Pancreas (tissue), 10 donors: ENCODE measurements around the gene ASS1. TPM values are rescaled to one million over a fixed set of nuclear protein-coding genes. Genes with fewer than 3 reads are reported as not detected.

Experiments used
- ATAC-seq, 4 donors: fragments of 200-7000 bp; cut with Tn5 transposase; one replicate each; pipeline versions ENCODE4 v1.8.0 to v1.9.1; 2020; ENCODE audit warnings: mild to moderate bottlenecking in 4 of 4, moderate library complexity in 4 of 4
- DNase-seq, 6 donors: peaks; one replicate each; pipeline ENCODE4 v3.0.0-alpha.2; 2020
- FAIRE-seq: peaks from 2 replicates; lab custom pipeline; 2012; peaks lifted over from hg19 to GRCh38; lab: Jason Lieb, UNC
- H3K27ac ChIP-seq, 4 donors: fragments of 200-600 bp; sonication (generic); 1 replicate in 3 of 4; 2 replicates in 1 of 4; pipeline versions ENCODE4 v1.5.0 to v1.8.0; 2020
- H3K27me3 ChIP-seq, 4 donors: fragments of 200-600 bp; one replicate each; pipeline ENCODE4 v1.8.0; 2021
- H3K36me3 ChIP-seq, 3 donors: fragments of 200-600 bp; sonication (generic) in 1 of 3; one replicate each; pipeline versions ENCODE4 v1.5.0 to v1.8.0; 2020 to 2021
- H3K4me1 ChIP-seq, 3 donors: fragments of 200-600 bp; one replicate each; pipeline ENCODE4 v1.8.0; 2021
- H3K4me3 ChIP-seq, 4 donors: fragments of 200-600 bp; sonication (generic) in 2 of 4; one replicate each; pipeline versions ENCODE4 v1.5.0 to v1.8.0; 2020 to 2021
- H3K9me3 ChIP-seq, 4 donors: fragments of 200-600 bp; one replicate each; pipeline ENCODE4 v1.8.0; 2021
- CTCF ChIP-seq, 4 donors: fragments of 200-600 bp; sonication (generic) in 3 of 4; IDR thresholded peaks; one replicate each; pipeline versions ENCODE4 v1.5.0 to v1.8.0; 2021; ENCODE audit warnings: antibody characterized with exemption in 4 of 4
- whole genome bisulfite sequencing, 2 donors: extraction: QIAGEN DNeasy Blood & Tissue Kit; methylation state at CpG; one replicate each; pipeline ENCODE4 v1.1.7; 2013; 5-methylcytosine and 5-hydroxymethylcytosine counted together
- intact Hi-C, 3 donors: fragments of 100-400 bp; cut with DNase I; formaldehyde crosslinking; loops; one replicate each; pipeline versions ENCODE4 v1.11.1 to v1.14.2; 2022
- polyA plus RNA-seq, 2 donors: library from polyadenylated mRNA; stranded (reverse); fragments of 200-250 nt; gene quantifications; one replicate each; pipeline ENCODE4 v1.2.3, GENCODE V29; 2013
- total RNA-seq, 6 donors: library from RNA; stranded (reverse); fragmentation: NEBNext Ultra II Directional in 4 of 6; extraction: Animal tissue kit (Norgen Biotek cat#: 25700) in 4 of 6; gene quantifications; one replicate each; pipeline versions ENCODE4 v1.2.1 to v1.2.4, GENCODE V29; 2021 to 2023
- donor health status: healthy with polysubstance abuse.
- donor health status: DM: no; HTN: no; CAD: no; lungs with moderate emphysema.
- donor health status: DM: no; HTN: no; CAD: no.
- donor health status: control.
- donor health status: control.
- donor health status: Bipolar disorder and iron deficiency.
- donor health status: DM: yes; HTN: yes; CAD: no.
- donor health status: DM: no; HTN: no; CAD: no.
- donor health status: DM: no; HTN: no; CAD: no.
- donor health status: DM: yes; HTN: yes; CAD: no.

The ASS1 gene
- total and polyA plus RNA-seq, 8 donors, result 19.3 to 71.4 (median 27.1) TPM

- Histone ChIP-seq H3K27me3 (no peaks in the 10 kb centered on the region), H3K4me1 (no peaks in the 10 kb centered on the region), H3K36me3 (no peaks in the 10 kb centered on the region), H3K4me3 (no peak overlapping the region), H3K27ac (no peak overlapping the region), H3K9me3 (no peaks in the 10 kb centered on the region)
- intact Hi-C loops, result loop anchor here in 1 of 3 donors (10.0 kb wide), 1 partner anchor 203 kb away; no protein-coding TSS in a partner anchor
- FAIRE-seq, result no peak
- WGBS, 2 donors, result 90 to 92% methylated on average over 19 of the region's 19 CpGs
- no peak for DNase-seq
- TF ChIP-seq CTCF (IDR thresholded peaks at IDR 0.05), result no peak
- ATAC-seq, result no peak
Measured at GRCh38 chr9:130472184-130472705, 27.5 kb downstream of the ASS1 start.

- 92 to 94% methylated on average over 6 of the region's 6 CpGs for WGBS, 2 donors
- FAIRE-seq (no peak), DNase-seq (no peak), ATAC-seq (no peak)
- no peak for TF ChIP-seq CTCF (IDR thresholded peaks at IDR 0.05)
- no peaks in the 10 kb centered on the region for H3K4me1 ChIP-seq
- H3K9me3 ChIP-seq, result no peaks in the 10 kb centered on the region
- no peak overlapping the region for H3K27ac ChIP-seq
- no peaks in the 10 kb centered on the region for H3K27me3 ChIP-seq
- no peak overlapping the region for H3K4me3 ChIP-seq
- no peaks in the 10 kb centered on the region for H3K36me3 ChIP-seq
- intact Hi-C loops, result loop anchor here in 1 of 3 donors (10.0 kb wide), 1 partner anchor 202 kb away; no protein-coding TSS in a partner anchor
Measured at GRCh38 chr9:130473009-130473408, 28.2 kb downstream of the ASS1 start.

- FAIRE-seq (no peak), ATAC-seq (no peak), DNase-seq (no peak)
- no peaks in the 10 kb centered on the region for H3K27me3 ChIP-seq
- no peak overlapping the region for H3K27ac ChIP-seq
- TF ChIP-seq CTCF (IDR thresholded peaks at IDR 0.05), result no peak
- intact Hi-C loops, result loop anchor here in 1 of 3 donors (10.0 kb wide), 1 partner anchor 201 kb away; no protein-coding TSS in a partner anchor
- H3K36me3 ChIP-seq, result no peaks in the 10 kb centered on the region
- no peak overlapping the region for H3K4me3 ChIP-seq
- no peaks in the 10 kb centered on the region for H3K4me1 ChIP-seq
- WGBS, 2 donors, result 70 to 78% methylated on average over 13 of the region's 13 CpGs
- H3K9me3 ChIP-seq, result no peaks in the 10 kb centered on the region
Measured at GRCh38 chr9:130473566-130473965, 28.8 kb downstream of the ASS1 start.

- ATAC-seq, result no peak
- 77 to 84% methylated on average over 15 of the region's 15 CpGs for WGBS, 2 donors
- intact Hi-C loops, result loop anchor here in 1 of 3 donors (10.0 kb wide), 1 partner anchor 201 kb away; no protein-coding TSS in a partner anchor
- H3K27ac ChIP-seq, result no peak overlapping the region
- FAIRE-seq, result no peak
- H3K4me1 ChIP-seq, result no peaks in the 10 kb centered on the region
- no peak for TF ChIP-seq CTCF (IDR thresholded peaks at IDR 0.05)
- H3K9me3 ChIP-seq, result no peaks in the 10 kb centered on the region
- no peaks in the 10 kb centered on the region for H3K36me3 ChIP-seq
- no peak for DNase-seq
- no peaks in the 10 kb centered on the region for H3K27me3 ChIP-seq
- H3K4me3 ChIP-seq, result no peak overlapping the region
Measured at GRCh38 chr9:130474106-130474505, 29.3 kb downstream of the ASS1 start.

- Histone ChIP-seq H3K36me3 (no peaks in the 10 kb centered on the region), H3K27ac (no peak overlapping the region), H3K9me3 (no peaks in the 10 kb centered on the region), H3K4me3 (no peak overlapping the region), H3K27me3 (no peaks in the 10 kb centered on the region), H3K4me1 (no peaks in the 10 kb centered on the region)
- intact Hi-C loops, result loop anchor here in 1 of 3 donors (10.0 kb wide), 1 partner anchor 199 kb away; no protein-coding TSS in a partner anchor
- FAIRE-seq (no peak), ATAC-seq (no peak), DNase-seq (no peak)
- TF ChIP-seq CTCF (IDR thresholded peaks at IDR 0.05), result no peak
- 87 to 88% methylated on average over 21 of the region's 21 CpGs for WGBS, 2 donors
Measured at GRCh38 chr9:130476151-130476730, 31.5 kb downstream of the ASS1 start.
